GM18951 (cell line): ENCODE results near the gene IRF4.
"Not testable (repeated sequence)": the region's sequence is repeated elsewhere in the genome, so short reads cannot be mapped to it uniquely, and the experiment has no call there.

Source experiments
- POLR2A ChIP-seq: IDR thresholded peaks from 4 replicates; pipeline ENCODE4 v1.6.1; 2011; ENCODE audit warnings: mild to moderate bottlenecking; ENCODE audit not compliant: insufficient read length, insufficient read depth; ENCODE audit errors: extremely low read depth
- in situ Hi-C: fragments of 300-500 bp; cut with MboI; formaldehyde crosslinking; loops from one replicate; pipeline ENCODE4 v1.12.0; 2022; ENCODE audit warnings: low sequenced_read_pairs, mixed read lengths, inconsistent platforms; ENCODE audit not compliant: unreplicated experiment

Gene IRF4

GRCh38 chr6:409370-409972, 17.9 kb downstream of the IRF4 start:
- in situ Hi-C loops, result no loop called here
- peak; percentile 57 for TF ChIP-seq POLR2A

GRCh38 chr6:410555-411395, 19.2 kb downstream of the IRF4 start:
- in situ Hi-C loops, result no loop called here
- TF ChIP-seq POLR2A, result peak; percentile 59

- in situ Hi-C loops, result no loop called here
- peak; percentile 54 for TF ChIP-seq POLR2A
These were observed 20.0 kb downstream of the IRF4 start for GRCh38 chr6:411402-412145.

- in situ Hi-C loops, result no loop called here
- TF ChIP-seq POLR2A, result peak; percentile 26
These were observed 20.8 kb downstream of the IRF4 start for GRCh38 chr6:412146-412886.

GRCh38 chr6:414447-414846, 22.9 kb downstream of the IRF4 start:
- in situ Hi-C loops, result no loop called here
- TF ChIP-seq POLR2A, result no peak

GRCh38 chr6:415087-415486, 23.5 kb downstream of the IRF4 start:
- in situ Hi-C loops, result no loop called here

GRCh38 chr6:421211-421610, 29.7 kb downstream of the IRF4 start:
- in situ Hi-C loops, result no loop called here
- TF ChIP-seq POLR2A, result no peak

More at GRCh38 chr6:415087-415486, 23.5 kb downstream of the IRF4 start:
- TF ChIP-seq POLR2A, result no peak

DNA sequence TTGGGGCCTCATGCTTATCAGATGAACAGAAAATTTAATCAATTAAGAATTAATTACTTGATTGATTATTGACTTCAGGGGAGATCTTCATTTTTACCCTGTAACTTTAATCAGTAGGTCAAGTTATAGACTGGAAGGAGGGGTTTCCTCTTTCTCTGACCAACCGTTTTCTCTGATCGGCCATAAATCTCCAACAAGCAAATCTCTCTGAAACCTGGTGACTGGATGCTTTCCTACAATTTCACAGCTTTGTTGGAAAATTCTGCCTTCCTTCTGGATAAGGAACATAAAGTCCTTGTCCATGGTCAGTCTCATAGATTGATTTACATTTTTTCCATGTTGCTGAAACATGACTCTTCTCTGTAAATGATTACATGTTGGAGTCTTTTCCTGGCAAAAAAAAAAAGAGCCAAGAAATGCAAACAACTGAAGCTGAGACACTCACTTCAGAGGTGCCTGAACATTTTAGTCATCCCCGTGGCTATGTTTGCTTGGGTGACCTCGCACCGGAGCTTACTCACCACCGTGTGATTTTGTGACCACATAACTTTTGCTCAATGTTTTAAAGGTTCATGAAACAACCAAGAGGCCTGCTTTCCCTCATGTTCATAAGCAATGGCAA, 31.0 kb downstream of the IRF4 start:
- no peak for TF ChIP-seq POLR2A
- in situ Hi-C loops, result no loop called here

- TF ChIP-seq POLR2A, result no peak
- in situ Hi-C loops, result no loop called here
These were observed 31.7 kb downstream of the IRF4 start for GRCh38 chr6:423055-423798.

GRCh38 chr6:423799-424345, 32.3 kb downstream of the IRF4 start:
- TF ChIP-seq POLR2A, result no peak
- in situ Hi-C loops, result no loop called here

GRCh38 chr6:424741-425417, 33.3 kb downstream of the IRF4 start:
- TF ChIP-seq POLR2A, result no peak
- in situ Hi-C loops, result no loop called here

GRCh38 chr6:425418-425788, 33.9 kb downstream of the IRF4 start:
- in situ Hi-C loops, result not testable (repeated sequence)

GRCh38 chr6:426198-426738, 34.7 kb downstream of the IRF4 start:
- in situ Hi-C loops, result not testable (repeated sequence)
